Prostate gland (tissue), 2 donors: ENCODE results near the gene ATP5F1D. TPM values are rescaled to one million over a fixed set of nuclear protein-coding genes. Genes with fewer than 3 reads are reported as not detected.

Experiments used
- DNase-seq: peaks from one replicate; pipeline ENCODE4 v3.0.0-alpha.2; 2019; ENCODE audit warnings: low spot score
- H3K27ac ChIP-seq, 2 donors: fragments of 200-600 bp; sonication (generic); 2 replicates each; pipeline ENCODE4 v1.5.1; 2017 to 2019
- H3K27me3 ChIP-seq: fragments of 200-600 bp; sonication (generic); replicated peaks from 2 replicates; pipeline ENCODE4 v1.5.1; 2019; ENCODE audit not compliant: insufficient read depth
- H3K36me3 ChIP-seq, 2 donors: fragments of 200-600 bp; sonication (generic); 1 replicate in 1 of 2; 2 replicates in 1 of 2; pipeline versions ENCODE4 v1.5.1 to v1.8.1; 2017 to 2019
- H3K4me1 ChIP-seq: fragments of 200-600 bp; sonication (generic); replicated peaks from 2 replicates; pipeline ENCODE4 v1.5.1; 2019
- H3K4me3 ChIP-seq, 2 donors: fragments of 200-600 bp; sonication (generic); 2 replicates each; pipeline ENCODE4 v1.5.1; 2017 to 2019
- H3K9me3 ChIP-seq: fragments of 200-600 bp; sonication (generic); 2 replicates; pipeline ENCODE4 v1.5.1; 2017
- POLR2A ChIP-seq: fragments of 450-650 bp; IDR thresholded peaks from one replicate; pipeline ENCODE4 v1.6.1; 2016; ENCODE audit warnings: antibody characterized with exemption, mild to moderate bottlenecking
- POLR2AphosphoS5 ChIP-seq: sonication (generic); formaldehyde crosslinking; IDR thresholded peaks from one replicate; pipeline ENCODE4 v1.6.1; 2017; ENCODE audit warnings: antibody characterized with exemption
- WGBS: methylation state at CpG from one replicate; pipeline ENCODE4 v1.1.5; 2018; 5-methylcytosine and 5-hydroxymethylcytosine counted together
- intact Hi-C: fragments of 100-400 bp; cut with DNase I; formaldehyde crosslinking; loops from one replicate; pipeline ENCODE4 v1.14.2; 2022
- total RNA-seq, 2 donors: library from RNA; depleted of rRNA; stranded (reverse); fragments of >200 nt; gene quantifications; one replicate each; pipeline ENCODE4 v1.1.0, GENCODE V29; 2016
- TF ChIP-seq, protein P1 (sequence below), 4 experiments: fragments of 200-600 bp in 2 of 4; fragments of 450-650 bp in 2 of 4; sonication (generic) in 2 of 4; IDR thresholded peaks; 1 replicate in 3 of 4; 2 replicates in 1 of 4; pipeline ENCODE4 v1.5.1; 2016 to 2019; ENCODE audit warnings: antibody characterized with exemption in 4 of 4, mild to moderate bottlenecking in 2 of 4, moderate library complexity in 2 of 4

ATP5F1D gene
- total RNA-seq, 2 donors from 2014 or later, result 109 to 151 TPM

DNA sequence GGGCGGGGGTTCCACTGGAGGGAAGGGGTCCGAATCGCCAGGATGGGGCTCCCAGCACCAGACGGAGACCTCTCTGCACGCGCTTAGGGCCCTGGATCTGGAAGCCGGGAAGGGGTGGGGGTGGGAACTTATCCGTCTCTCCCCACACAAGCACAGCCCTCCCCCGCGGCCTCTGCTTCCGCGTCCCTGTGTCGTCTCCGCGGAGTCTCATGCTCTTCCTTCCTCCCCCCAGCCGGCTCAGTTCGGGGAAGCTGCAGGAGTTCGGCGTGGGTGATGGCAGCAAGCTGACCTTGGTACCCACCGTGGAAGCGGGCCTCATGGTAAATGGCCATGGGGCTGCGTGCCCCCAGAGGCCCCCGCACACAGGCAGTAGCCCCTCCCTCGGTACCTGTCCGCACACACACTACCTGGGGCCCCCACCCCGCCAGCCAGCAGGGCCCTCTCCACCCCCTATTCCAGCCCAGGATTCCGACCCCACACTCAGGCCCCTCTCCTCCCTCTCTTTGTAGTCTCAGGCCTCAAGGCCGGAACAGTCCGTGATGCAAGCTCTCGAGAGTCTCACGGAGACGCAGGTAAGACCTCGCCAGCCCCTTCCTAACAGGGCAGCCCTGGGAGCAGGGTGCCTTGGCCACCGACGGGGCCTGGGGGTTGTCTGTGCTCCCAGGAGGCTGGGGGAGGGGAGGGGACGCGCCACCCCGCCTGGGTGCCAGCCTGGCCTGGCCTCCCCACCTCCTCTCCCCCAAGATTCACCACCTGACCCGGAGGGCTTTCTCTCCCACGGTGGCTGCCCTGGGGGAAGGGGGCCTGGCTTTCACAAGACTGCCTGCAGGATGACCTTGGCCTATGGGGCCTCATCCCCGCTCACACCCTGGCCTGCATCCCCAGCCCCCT is 10.0 kb downstream of the ATP5F1D start:
- Histone ChIP-seq H3K4me1 (peaks cover 31% of the 10 kb centered on the region), H3K36me3 (peaks cover 16 to 25% of the 10 kb centered on the region in 2 donors)

DNA sequence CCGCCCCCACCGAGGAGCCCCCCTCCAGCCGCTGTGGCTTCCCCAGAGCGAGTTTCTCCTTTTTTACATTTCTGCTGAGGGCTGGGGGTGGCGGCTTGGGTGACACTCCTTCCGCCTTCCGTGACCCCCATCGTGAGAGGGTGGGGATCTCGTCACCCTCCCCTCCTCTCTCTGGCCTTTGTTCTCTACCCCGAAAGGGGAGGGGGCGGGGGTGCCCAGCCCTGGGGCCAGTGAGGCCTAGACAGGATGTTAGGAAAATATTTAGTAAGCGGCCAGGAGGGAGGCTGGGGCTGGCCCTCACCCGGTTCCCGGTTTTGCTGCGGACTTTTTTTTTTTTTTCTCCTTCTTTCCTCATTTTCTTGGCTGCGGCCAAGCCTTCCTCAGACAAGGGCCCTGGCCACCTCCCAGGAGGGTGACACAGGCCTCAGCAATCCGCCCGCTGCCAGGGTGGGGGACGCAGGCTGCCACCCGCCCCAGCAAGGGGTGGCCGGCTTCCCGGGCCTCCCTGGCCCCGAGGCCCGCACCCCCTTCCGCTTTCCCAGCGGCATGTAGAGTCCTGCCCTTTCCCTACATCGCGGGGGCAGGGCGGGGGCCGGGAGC is 10.8 kb downstream of the ATP5F1D start:
- peak overlapping the region; percentile 97 to 100 for H3K27ac ChIP-seq
- TF ChIP-seq, protein P1, sequence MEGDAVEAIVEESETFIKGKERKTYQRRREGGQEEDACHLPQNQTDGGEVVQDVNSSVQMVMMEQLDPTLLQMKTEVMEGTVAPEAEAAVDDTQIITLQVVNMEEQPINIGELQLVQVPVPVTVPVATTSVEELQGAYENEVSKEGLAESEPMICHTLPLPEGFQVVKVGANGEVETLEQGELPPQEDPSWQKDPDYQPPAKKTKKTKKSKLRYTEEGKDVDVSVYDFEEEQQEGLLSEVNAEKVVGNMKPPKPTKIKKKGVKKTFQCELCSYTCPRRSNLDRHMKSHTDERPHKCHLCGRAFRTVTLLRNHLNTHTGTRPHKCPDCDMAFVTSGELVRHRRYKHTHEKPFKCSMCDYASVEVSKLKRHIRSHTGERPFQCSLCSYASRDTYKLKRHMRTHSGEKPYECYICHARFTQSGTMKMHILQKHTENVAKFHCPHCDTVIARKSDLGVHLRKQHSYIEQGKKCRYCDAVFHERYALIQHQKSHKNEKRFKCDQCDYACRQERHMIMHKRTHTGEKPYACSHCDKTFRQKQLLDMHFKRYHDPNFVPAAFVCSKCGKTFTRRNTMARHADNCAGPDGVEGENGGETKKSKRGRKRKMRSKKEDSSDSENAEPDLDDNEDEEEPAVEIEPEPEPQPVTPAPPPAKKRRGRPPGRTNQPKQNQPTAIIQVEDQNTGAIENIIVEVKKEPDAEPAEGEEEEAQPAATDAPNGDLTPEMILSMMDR (IDR thresholded peaks at IDR 0.05), result no peak
- TF ChIP-seq POLR2AphosphoS5 (peak; percentile 75), POLR2A (no peak)
- 0% methylated on average over 22 of the region's 30 CpGs for WGBS
- no peaks in the 10 kb centered on the region for H3K9me3 ChIP-seq
- H3K4me3 ChIP-seq, result peak overlapping the region; percentile 87 to 95
- DNase-seq, result peak; percentile 94
- H3K4me1 ChIP-seq, result peaks cover 36% of the 10 kb centered on the region
- intact Hi-C loops, result no loop called here
- H3K36me3 ChIP-seq, result peaks cover 16 to 31% of the 10 kb centered on the region in 2 donors
- no peaks in the 10 kb centered on the region for H3K27me3 ChIP-seq

More for the DNA sequence above, 10.0 kb downstream of the ATP5F1D start:
- H3K27ac ChIP-seq, result peak overlapping the region; percentile 97 to 100
- peak; percentile 72 for DNase-seq
- H3K27me3 ChIP-seq, result no peaks in the 10 kb centered on the region
- no peaks in the 10 kb centered on the region for H3K9me3 ChIP-seq
- intact Hi-C loops, result no loop called here
- WGBS, result 3% methylated on average over 32 of the region's 41 CpGs
- peak overlapping the region; percentile 87 to 95 for H3K4me3 ChIP-seq
- no peak for TF ChIP-seq POLR2A
- peak; percentile 32 for TF ChIP-seq POLR2AphosphoS5
- TF ChIP-seq, protein P1 (IDR thresholded peaks at IDR 0.05), result no peak

DNA sequence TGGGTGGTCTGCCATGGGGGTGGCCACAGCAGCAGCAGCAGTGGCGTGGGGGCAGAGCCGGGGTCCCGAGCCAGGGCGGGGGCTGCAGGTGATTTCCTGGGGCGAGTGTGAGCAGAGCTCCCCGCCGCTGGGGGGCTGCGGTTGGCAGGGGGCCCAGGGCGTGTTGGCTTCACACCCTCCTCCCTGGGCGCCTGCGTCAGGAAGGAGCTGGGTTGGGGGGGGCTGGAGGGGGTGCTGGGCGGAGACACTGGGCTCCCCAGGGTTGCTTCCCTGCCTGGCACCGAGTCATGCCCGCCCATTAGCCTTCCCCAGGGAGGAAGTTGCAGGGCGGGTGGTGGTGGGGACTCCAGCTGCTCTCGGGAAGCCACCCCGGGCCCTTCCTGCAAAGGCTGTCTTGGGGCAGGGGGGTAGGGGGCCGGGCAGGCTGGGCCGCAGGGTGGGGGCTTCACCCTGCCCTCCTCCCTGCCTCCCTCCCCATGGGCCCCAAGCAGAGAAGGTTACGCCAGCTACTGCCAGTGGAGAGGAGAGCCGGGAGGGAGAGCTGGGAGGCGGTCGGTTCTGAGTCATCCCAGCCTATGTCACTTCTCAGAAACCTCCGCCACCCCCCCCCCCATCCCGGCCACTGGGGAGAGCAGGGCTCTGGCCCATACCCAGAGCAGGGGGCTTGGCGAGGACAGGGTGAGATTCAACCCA is 11.4 kb downstream of the ATP5F1D start:
- peaks cover 16 to 31% of the 10 kb centered on the region in 2 donors for H3K36me3 ChIP-seq
- H3K9me3 ChIP-seq, result no peaks in the 10 kb centered on the region
- DNase-seq, result peak; percentile 91

DNA sequence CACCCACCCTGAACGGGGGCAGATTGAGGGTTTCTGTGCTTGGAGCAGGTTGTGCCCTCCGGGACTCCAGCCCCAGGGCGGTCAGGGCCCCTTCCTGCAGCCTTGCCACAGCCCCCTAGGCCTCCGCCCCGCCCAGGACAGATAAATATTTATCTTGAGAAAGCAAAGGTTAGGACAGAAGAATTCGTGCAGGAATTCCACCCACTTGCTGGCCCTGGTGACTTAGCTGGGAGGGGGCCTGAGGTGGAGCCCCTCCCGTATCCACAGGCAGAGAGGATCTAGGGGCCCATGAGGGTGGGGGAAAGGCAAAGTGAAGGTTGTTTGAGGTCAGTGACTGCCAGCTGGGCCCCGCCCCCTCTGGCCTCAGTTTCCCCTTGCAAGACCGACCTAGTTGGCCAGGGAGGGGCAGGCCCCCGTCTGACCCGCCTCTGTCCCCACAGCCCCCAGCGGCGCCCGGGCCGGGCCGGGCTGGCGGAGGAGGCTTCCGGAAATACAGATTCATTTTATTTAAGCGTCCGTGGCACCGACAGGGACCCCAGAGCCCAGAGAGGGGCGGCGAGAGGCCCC is 12.0 kb downstream of the ATP5F1D start:
- WGBS, result 25% methylated on average over 23 of the region's 23 CpGs
- H3K36me3 ChIP-seq, result peaks cover 16 to 31% of the 10 kb centered on the region in 2 donors
- no peaks in the 10 kb centered on the region for H3K9me3 ChIP-seq
- DNase-seq, result peak; percentile 76
- H3K4me1 ChIP-seq, result peaks cover 39% of the 10 kb centered on the region
- intact Hi-C loops, result no loop called here
- H3K27ac ChIP-seq, result peak overlapping the region; percentile 97 to 100
- no peaks in the 10 kb centered on the region for H3K27me3 ChIP-seq
- H3K4me3 ChIP-seq, result peak overlapping the region; percentile 87 to 95
- TF ChIP-seq POLR2AphosphoS5 (peak; percentile 25), POLR2A (no peak)

More for the DNA sequence above, 11.4 kb downstream of the ATP5F1D start:
- intact Hi-C loops, result no loop called here
- WGBS, result 2% methylated on average over 11 of the region's 26 CpGs
- H3K4me3 ChIP-seq, result peak overlapping the region; percentile 87 to 95
- H3K27me3 ChIP-seq, result no peaks in the 10 kb centered on the region
- H3K4me1 ChIP-seq, result peaks cover 36% of the 10 kb centered on the region
- TF ChIP-seq, protein P1 (IDR thresholded peaks at IDR 0.05), result peak in 1 of 4 experiments; percentile 18
- TF ChIP-seq POLR2AphosphoS5, result peak; percentile 39
- no peak for TF ChIP-seq POLR2A
- H3K27ac ChIP-seq, result peak overlapping the region; percentile 97 to 100
